Neural cell (in vitro differentiated cells): ENCODE data around the gene HACD2.

Experiments
- POLR2AphosphoS5 ChIP-seq: IDR thresholded peaks from 2 replicates; pipeline ENCODE4 v1.6.1; 2012
- RAD21 ChIP-seq: fragments of 450-650 bp; conservative IDR thresholded peaks from 2 replicates; pipeline ENCODE4 v1.6.1; 2014; ENCODE audit warnings: antibody characterized with exemption, mild to moderate bottlenecking, moderate library complexity
- TF ChIP-seq, protein P1 (sequence below): fragments of 450-650 bp; IDR thresholded peaks from 2 replicates; pipeline ENCODE4 v1.5.1; 2014; ENCODE audit warnings: antibody characterized with exemption, mild to moderate bottlenecking, moderate library complexity; ENCODE audit not compliant: poor library complexity, severe bottlenecking
- TF ChIP-seq, protein P2 (sequence below): IDR thresholded peaks from 2 replicates; pipeline ENCODE4 v1.6.1; 2012; ENCODE audit warnings: borderline replicate concordance

DNA sequence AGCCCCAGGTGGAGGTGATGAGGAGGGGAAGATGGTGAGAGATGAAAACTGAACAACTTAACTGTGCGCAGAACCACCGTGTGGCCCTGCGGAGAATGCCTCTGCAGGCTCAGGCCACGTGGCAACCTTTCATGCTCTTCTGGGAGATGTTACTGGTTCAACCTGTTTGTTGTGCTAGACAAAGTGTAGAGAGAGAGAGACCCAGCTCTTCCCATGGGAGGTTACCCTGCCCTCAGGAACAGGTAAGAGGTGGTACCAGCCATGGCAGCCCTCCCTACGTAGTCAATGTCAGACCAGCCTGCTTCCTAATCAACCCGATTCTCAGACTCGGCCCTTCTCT, 37.0 kb upstream of the HACD2 start:
- no peak for TF ChIP-seq POLR2AphosphoS5
- TF ChIP-seq RAD21, result no peak
- TF ChIP-seq, protein P1, sequence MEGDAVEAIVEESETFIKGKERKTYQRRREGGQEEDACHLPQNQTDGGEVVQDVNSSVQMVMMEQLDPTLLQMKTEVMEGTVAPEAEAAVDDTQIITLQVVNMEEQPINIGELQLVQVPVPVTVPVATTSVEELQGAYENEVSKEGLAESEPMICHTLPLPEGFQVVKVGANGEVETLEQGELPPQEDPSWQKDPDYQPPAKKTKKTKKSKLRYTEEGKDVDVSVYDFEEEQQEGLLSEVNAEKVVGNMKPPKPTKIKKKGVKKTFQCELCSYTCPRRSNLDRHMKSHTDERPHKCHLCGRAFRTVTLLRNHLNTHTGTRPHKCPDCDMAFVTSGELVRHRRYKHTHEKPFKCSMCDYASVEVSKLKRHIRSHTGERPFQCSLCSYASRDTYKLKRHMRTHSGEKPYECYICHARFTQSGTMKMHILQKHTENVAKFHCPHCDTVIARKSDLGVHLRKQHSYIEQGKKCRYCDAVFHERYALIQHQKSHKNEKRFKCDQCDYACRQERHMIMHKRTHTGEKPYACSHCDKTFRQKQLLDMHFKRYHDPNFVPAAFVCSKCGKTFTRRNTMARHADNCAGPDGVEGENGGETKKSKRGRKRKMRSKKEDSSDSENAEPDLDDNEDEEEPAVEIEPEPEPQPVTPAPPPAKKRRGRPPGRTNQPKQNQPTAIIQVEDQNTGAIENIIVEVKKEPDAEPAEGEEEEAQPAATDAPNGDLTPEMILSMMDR, result no peak
- TF ChIP-seq, protein P2, sequence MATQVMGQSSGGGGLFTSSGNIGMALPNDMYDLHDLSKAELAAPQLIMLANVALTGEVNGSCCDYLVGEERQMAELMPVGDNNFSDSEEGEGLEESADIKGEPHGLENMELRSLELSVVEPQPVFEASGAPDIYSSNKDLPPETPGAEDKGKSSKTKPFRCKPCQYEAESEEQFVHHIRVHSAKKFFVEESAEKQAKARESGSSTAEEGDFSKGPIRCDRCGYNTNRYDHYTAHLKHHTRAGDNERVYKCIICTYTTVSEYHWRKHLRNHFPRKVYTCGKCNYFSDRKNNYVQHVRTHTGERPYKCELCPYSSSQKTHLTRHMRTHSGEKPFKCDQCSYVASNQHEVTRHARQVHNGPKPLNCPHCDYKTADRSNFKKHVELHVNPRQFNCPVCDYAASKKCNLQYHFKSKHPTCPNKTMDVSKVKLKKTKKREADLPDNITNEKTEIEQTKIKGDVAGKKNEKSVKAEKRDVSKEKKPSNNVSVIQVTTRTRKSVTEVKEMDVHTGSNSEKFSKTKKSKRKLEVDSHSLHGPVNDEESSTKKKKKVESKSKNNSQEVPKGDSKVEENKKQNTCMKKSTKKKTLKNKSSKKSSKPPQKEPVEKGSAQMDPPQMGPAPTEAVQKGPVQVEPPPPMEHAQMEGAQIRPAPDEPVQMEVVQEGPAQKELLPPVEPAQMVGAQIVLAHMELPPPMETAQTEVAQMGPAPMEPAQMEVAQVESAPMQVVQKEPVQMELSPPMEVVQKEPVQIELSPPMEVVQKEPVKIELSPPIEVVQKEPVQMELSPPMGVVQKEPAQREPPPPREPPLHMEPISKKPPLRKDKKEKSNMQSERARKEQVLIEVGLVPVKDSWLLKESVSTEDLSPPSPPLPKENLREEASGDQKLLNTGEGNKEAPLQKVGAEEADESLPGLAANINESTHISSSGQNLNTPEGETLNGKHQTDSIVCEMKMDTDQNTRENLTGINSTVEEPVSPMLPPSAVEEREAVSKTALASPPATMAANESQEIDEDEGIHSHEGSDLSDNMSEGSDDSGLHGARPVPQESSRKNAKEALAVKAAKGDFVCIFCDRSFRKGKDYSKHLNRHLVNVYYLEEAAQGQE, result no peak
